Stimulated activated CD4-positive, alpha-beta T cell treated with anti-CD3 and anti-CD28 coated beads, Interleukin-2, amount 100 ng/mL, for 4 hours (primary cell): Measurements from ENCODE around the gene GALNT17.

Experiments
- DNase-seq: peaks from one replicate; pipeline ENCODE4 v3.0.0-alpha.2; 2020; ENCODE audit warnings: low read depth

The GALNT17 gene

DNA sequence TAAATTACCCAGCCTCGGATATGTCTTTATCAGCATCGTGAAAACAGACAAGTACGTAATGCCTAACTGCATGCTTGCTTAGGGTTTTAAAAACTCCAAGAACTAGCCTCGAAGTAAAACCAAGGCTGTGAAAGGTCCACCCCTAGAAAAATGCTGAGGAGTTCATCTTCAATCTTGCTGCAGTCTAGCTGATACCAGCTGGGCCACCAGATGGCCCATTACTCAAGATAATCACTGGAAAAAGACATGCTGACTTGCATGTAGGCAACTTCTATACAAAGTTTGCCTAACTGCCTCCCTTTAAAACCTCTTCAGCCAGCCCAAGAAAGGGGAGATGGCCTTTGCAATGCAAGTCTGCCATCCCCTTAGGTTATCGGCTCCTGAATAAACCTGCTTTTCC is 614.1 kb downstream of the GALNT17 start:
- no peak for DNase-seq

GRCh38 chr7:71750290-71750689 is 618.3 kb downstream of the GALNT17 start:
- DNase-seq, result no peak

GRCh38 chr7:71752171-71752935 is 620.4 kb downstream of the GALNT17 start:
- DNase-seq, result no peak

GRCh38 chr7:71753236-71753635 is 621.3 kb downstream of the GALNT17 start:
- DNase-seq, result no peak

DNA sequence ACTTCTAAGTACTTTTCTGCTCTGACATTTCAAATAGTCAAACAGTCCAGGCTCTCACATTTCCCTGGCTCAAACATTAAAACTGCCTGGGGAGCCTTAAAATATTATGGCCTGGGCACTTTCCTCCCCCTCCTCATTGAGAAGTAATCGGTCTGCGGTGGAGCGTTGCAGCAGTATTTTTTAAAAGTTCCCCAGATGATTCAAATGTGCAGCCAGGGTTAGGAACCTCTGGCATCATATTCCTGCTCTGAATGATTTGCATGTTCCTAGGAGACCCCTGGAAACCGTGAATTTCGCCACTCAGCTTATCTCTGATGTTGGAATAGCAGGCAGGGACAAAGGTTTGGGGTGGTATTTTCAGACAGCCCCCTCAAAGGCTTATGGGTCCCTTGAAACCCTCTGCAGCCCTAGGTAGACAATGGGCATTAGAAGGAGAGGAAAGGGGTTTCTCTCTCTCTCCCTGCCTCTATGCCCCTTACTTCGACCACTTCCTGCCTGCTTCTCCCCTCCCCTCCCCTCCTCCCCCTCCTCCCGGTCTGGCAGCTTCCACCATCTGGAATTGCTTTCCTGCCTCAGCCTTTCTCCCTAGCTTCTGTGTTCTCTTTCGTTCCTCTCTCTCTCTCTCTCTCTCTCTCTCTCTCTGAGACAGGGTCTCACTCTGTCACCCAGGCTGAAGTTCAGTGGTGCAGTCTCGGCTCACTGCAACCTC is 622.2 kb downstream of the GALNT17 start:
- no peak for DNase-seq

DNA sequence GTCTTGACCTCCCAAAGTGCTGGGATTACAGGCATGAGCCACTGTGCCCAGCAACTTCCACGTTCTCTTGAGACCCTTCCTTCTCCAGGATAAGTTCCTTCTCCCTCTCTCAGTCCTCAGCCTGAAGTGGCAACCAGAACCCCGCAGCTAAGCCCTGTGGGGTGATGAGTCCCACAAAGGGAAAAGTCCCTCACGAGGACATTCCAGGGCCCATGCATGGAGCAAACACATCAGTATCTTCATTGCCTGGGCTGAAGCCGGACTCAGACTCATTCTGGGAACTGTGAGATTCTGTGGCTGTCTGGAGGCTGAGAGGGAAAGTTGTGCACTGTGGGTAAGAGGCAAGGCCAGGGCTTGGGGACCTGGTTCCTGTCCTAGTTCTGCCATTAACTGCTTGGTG is 622.9 kb downstream of the GALNT17 start:
- DNase-seq, result no peak

DNA sequence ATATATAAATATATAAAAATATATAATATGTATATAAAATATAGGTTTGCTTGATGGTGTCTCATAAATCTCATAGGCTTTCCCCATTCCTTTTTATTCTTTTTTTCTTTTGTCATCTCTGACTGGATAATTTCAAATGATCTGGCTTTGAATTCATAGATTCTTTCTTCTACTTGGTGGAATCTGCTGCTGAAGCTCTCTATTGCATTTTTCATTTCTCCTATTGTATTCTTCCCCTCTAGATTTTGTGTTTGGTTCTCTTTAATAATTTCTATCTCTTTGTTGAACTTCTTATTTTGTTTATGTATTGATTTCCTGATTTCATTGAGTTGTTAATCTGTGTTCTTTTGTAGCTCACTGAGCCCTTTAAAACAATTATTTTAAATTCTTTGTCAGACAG is 629.4 kb downstream of the GALNT17 start:
- DNase-seq, result no peak
